HCT116 (cell line): ENCODE data around the gene ASB3.

Experiments used
- CEBPB ChIP-seq: IDR thresholded peaks from 2 replicates; pipeline ENCODE4 v1.6.1; 2012; ENCODE audit warnings: low read depth
- EZH2phosphoT487 ChIP-seq: fragments of 200-600 bp; IDR thresholded peaks from 2 replicates; pipeline ENCODE4 v1.6.1; 2018; ENCODE audit warnings: antibody characterized with exemption, borderline replicate concordance
- SP1 ChIP-seq: IDR thresholded peaks from 2 replicates; pipeline ENCODE4 v1.6.1; 2012; ENCODE audit warnings: low read depth

GRCh38 chr2:53708988-53709387 lies 77.8 kb downstream of the ASB3 start:
- no peak for TF ChIP-seq CEBPB
- TF ChIP-seq SP1, result no peak
- TF ChIP-seq EZH2phosphoT487, result no peak
